Right lung (tissue), 10 donors: ENCODE data around the gene ACAD10. TPM values are rescaled to one million over a fixed set of nuclear protein-coding genes. Genes with fewer than 3 reads are reported as not detected.
A peak's percentile ranks its signal among the peaks of the same experiment; 100 is the strongest.
"Not testable (repeated sequence)": the region's sequence is repeated elsewhere in the genome, so short reads cannot be mapped to it uniquely, and the experiment has no call there.

Experiments used
- DNase-seq, 2 donors: peaks; one replicate each; pipeline ENCODE4 v3.0.0-alpha.2; 2013
- long read RNA-seq, 8 donors: transcript quantifications; one replicate each; lab custom pipeline, GENCODE V29; 2026
- polyA plus RNA-seq, 5 donors: library from polyadenylated mRNA; unstranded; fragments of 120-200 nt; gene quantifications; one replicate each; pipeline versions ENCODE4 v1.2.1 to v1.2.3, GENCODE V29; 2013; ENCODE audit warnings: inconsistent platforms in 1 of 5, low replicate concordance in 1 of 5; ENCODE audit not compliant: insufficient read length in 5 of 5, insufficient read depth in 1 of 5

ACAD10 gene
- polyA plus RNA-seq: 10 to 100 TPM; 30.6 to 39.1 (median 33.4) TPM
- long read RNA-seq, donor 1, partial matches to known transcripts: 0 of 5 reads
- long read RNA-seq, donor 1, other reads (novel, unspliced or antisense): 0 of 5 reads
- long read RNA-seq, donor 2, partial matches to known transcripts: 0 of 1 reads
- long read RNA-seq, donor 2, other reads (novel, unspliced or antisense): 0 of 1 reads
- long read RNA-seq, donor 3, partial matches to known transcripts: 0 of 2 reads
- long read RNA-seq, donor 3, other reads (novel, unspliced or antisense): 0 of 2 reads
- long read RNA-seq, donor 4, partial matches to known transcripts: 0 of 1 reads
- long read RNA-seq, donor 4, other reads (novel, unspliced or antisense): 0 of 1 reads
- long read RNA-seq, donor 5, partial matches to known transcripts: 0 of 3 reads
- long read RNA-seq, donor 5, other reads (novel, unspliced or antisense): 0 of 3 reads
- long read RNA-seq, donor 6, partial matches to known transcripts: 0 of 3 reads
- long read RNA-seq, donor 6, other reads (novel, unspliced or antisense): 0 of 3 reads
- long read RNA-seq, donor 7: 0 reads
- long read RNA-seq, donor 8, partial matches to known transcripts: 0 of 4 reads
- long read RNA-seq, donor 8, other reads (novel, unspliced or antisense): 0 of 4 reads

GRCh38 chr12:111685811-111686573 is at the start of gene ACAD10, which contains the start of gene BRAP:
Gene ACAD10 (plus strand): TSS chr12:111686053. CDS start chr12:111692710, 6,657 bp downstream.
Gene BRAP (minus strand): TSS chr12:111685956. CDS start chr12:111685792, 164 bp downstream.
- DNase-seq: peak; percentile 96

- peak; percentile 73 to 79 for DNase-seq
Observed at GRCh38 chr12:111636209-111636945, 49.5 kb upstream of the ACAD10 start.

GRCh38 chr12:111638556-111638955 is 47.3 kb upstream of the ACAD10 start:
- no peak for DNase-seq

- DNase-seq: no peak
Observed at GRCh38 chr12:111640506-111640905, 45.3 kb upstream of the ACAD10 start.

GRCh38 chr12:111642681-111643426 is 43.0 kb upstream of the ACAD10 start:
- no peak for DNase-seq

GRCh38 chr12:111643427-111643826 is 42.4 kb upstream of the ACAD10 start:
- DNase-seq: peak; percentile 33 to 43

GRCh38 chr12:111645433-111645832 is 40.4 kb upstream of the ACAD10 start:
- DNase-seq: peak; percentile 20 to 23

- no peak for DNase-seq
Observed at GRCh38 chr12:111650912-111651311, 34.9 kb upstream of the ACAD10 start.

GRCh38 chr12:111652530-111652929 is 33.3 kb upstream of the ACAD10 start:
- not testable (repeated sequence) for DNase-seq

- no peak for DNase-seq
Observed at GRCh38 chr12:111653596-111653995, 32.3 kb upstream of the ACAD10 start.

GRCh38 chr12:111655356-111655755 is 30.5 kb upstream of the ACAD10 start:
- DNase-seq: no peak

GRCh38 chr12:111656016-111656415 is 29.8 kb upstream of the ACAD10 start:
- no peak for DNase-seq

- DNase-seq: no peak
Observed at GRCh38 chr12:111664499-111664898, 21.4 kb upstream of the ACAD10 start.

GRCh38 chr12:111664961-111665865 is 20.6 kb upstream of the ACAD10 start:
- no peak for DNase-seq

- no peak for DNase-seq
Observed at GRCh38 chr12:111672822-111673381, 13.0 kb upstream of the ACAD10 start.

GRCh38 chr12:111673503-111673902 is 12.3 kb upstream of the ACAD10 start:
- DNase-seq: no peak

GRCh38 chr12:111677186-111677585 is 8.7 kb upstream of the ACAD10 start:
- no peak for DNase-seq

- not testable (repeated sequence) for DNase-seq
Observed at GRCh38 chr12:111684485-111685198, 1.2 kb upstream of the ACAD10 start.
